Upper lobe of left lung (tissue), 4 donors: ENCODE results near the gene PRKCH.

Experiments used
- CTCF ChIP-seq, 6 experiments: fragments of 450-650 bp in 4 of 6; fragments of 200-600 bp in 2 of 6; sonication (generic) in 2 of 6; IDR thresholded peaks; one replicate each; pipeline ENCODE4 v1.5.1; 2016 to 2019; ENCODE audit warnings: antibody characterized with exemption in 6 of 6
- EP300 ChIP-seq, 4 donors: sonication (generic); formaldehyde crosslinking; IDR thresholded peaks; one replicate each; pipeline ENCODE4 v1.5.1; 2017; ENCODE audit warnings: antibody characterized with exemption in 4 of 4, control low read depth in 2 of 4
- POLR2A ChIP-seq, 4 donors: fragments of 450-650 bp; IDR thresholded peaks; one replicate each; pipeline ENCODE4 v1.5.1; 2016 to 2017; ENCODE audit warnings: antibody characterized with exemption in 4 of 4, mild to moderate bottlenecking in 2 of 4

GRCh38 chr14:61341275-61342206 lies 20.2 kb downstream of the PRKCH start:
- no peak for TF ChIP-seq CTCF (IDR thresholded peaks at IDR 0.05)
- no peak for TF ChIP-seq POLR2A (IDR thresholded peaks at IDR 0.05)
- no peak for TF ChIP-seq EP300 (IDR thresholded peaks at IDR 0.05)
